Stimulated activated CD8-positive, alpha-beta memory T cell treated with anti-CD3 and anti-CD28 coated beads, Interleukin-2, amount 100 ng/mL, for 48 hours (primary cell): ENCODE results near the gene C2orf42.
"Not testable (repeated sequence)": the region's sequence is repeated elsewhere in the genome, so short reads cannot be mapped to it uniquely, and the experiment has no call there.

ENCODE experiments used
- DNase-seq, 2 donors: peaks; one replicate each; pipeline ENCODE4 v3.0.0-alpha.2; 2020; ENCODE audit warnings: low read depth in 2 of 2

The C2orf42 gene

DNA sequence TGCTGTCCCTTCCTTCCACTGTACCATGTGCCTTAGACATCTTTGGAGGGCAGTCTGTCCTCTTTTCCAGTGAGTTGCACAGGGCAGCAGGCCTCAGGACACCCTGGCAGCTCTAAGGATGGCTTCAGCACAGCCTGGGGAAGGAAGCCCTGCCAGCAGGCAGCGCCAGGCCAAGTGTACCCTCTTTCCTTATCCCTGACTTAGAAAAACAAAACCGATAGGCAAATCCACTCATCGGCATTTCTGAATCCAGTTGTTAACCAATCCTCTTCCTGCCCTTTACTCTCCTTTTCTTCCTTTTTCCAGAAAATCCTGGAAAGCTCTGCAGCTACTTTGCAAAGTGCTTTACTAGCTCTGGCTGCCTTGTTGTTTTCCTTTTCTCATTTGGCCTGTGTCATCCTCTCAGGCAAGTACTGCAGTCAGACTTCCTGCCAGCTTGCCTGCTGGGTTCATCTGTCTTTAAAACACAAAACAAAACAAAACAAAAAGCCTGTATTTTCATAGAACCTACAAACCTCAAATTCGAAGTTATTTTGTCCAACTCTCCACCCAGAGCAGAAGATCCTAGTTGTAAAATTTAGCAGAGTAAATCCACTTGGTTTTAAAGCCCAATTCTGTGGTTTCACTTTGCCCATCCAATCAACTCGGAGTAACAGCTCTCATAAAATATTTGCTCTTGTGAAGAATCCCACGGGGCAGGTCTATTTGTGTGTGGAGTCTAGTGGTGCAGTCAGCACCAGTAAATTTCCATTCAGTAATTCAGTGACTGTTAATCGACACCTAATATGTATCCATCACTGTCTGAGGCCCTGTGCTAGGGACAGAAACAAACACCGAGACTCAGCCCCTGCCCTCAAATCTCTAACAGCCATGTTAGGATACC lies 58.3 kb downstream of the C2orf42 start:
- DNase-seq: no peak

DNA sequence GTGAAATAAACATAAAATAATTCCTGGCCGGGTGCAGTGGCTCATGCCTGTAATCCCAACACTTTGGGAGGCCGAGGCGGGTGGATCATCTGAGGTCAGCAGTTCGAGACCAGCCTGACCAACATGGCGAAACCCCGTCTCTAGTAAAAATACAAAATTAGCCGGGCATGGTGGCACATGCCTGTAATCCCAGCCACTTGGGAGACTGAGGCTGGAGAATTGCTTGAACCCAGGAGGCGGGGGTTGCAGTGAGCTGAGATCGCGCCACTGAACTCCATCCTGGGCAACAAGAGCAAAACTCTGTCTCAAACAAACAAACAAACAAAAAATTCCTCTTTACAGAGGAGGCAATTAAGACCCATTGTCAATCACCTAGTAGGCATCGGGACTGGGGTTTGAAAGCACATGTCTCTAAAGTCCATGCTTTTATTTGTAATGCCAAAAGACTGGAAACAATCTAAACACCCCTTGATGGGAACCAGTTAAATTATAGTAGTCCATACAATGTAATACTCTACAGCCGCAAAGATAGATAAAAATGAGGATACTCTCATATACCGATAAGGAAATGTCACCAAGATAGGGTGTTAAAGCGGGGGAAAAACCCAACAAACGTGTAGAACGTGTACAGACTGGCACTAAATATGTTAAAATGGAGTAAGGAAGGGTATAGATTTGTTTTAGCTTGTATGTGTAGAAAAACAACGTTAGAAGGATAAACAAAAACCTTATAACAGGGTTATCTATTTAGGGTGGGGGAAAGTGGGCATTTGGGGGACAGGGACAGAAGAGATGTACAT lies 59.3 kb downstream of the C2orf42 start:
- not testable (repeated sequence) for DNase-seq

GRCh38 chr2:70128005-70128404 lies 62.8 kb downstream of the C2orf42 start:
- DNase-seq: no peak

- no peak for DNase-seq
Measured at GRCh38 chr2:70126413-70126812, 64.4 kb downstream of the C2orf42 start.

GRCh38 chr2:70125498-70125898 lies 65.3 kb downstream of the C2orf42 start:
- DNase-seq: no peak

- peak in 1 of 2 donors; percentile 43 for DNase-seq
Measured at GRCh38 chr2:70124983-70125480, 65.8 kb downstream of the C2orf42 start.

- DNase-seq: no peak
Measured at GRCh38 chr2:70123829-70124116, 67.0 kb downstream of the C2orf42 start.

GRCh38 chr2:70123051-70123828 lies 67.6 kb downstream of the C2orf42 start:
- DNase-seq: no peak

DNA sequence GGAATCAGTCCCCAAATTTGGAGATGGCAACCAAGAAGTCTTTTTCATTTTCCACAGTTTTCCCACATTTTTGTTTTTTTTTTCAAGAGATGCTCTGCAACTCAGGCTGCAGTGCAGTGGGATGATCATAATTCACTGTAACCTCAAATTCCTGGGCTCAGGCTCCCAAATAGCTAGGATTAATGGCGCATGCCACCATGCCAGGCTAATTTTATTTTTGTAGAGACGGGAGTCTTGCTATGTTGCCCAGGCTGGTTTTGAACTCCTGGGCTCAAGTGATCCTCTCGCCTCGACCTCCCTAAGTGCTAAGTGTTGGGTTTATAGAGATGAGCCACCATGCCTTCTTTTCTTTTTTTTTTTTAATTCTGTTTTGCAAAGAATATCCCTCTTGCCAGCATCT lies 68.3 kb downstream of the C2orf42 start:
- DNase-seq: no peak

DNA sequence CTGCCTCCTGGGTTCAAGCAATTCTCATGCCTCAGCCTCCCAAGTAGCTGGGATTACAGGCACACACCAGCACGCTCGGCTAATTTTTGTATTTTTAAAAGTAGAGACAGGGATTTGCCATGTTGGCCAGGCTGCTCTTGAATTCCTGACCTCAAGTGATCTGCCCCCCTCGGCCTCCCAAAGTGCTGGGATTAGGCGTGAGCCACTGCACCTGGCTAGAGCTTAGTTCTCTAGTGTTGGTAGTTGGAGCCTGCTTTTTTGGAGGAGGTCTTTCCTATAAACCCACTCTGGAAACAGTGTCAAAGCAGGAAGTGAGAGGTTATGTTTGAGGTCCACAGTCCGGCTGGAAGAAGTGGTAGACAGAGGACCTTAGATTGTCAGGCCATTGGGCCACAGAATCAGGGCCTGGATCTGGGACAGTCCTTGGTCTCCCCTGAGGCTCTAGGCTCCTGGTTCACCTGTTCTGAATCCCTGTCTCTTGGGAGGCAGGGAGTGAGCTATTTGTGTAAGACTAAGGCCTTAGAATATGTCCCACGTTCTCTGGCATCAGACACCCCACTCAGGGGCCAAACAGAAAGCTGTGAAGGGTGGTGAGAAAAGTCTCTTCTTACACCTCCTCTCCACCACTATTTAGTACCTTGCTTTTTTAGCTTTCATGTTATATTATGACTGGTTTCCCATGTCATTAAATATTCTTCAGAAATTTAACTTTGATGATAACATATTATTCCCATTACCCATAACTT lies 69.0 kb downstream of the C2orf42 start:
- DNase-seq: no peak

GRCh38 chr2:70118798-70119454 lies 71.9 kb downstream of the C2orf42 start:
- DNase-seq: no peak

DNA sequence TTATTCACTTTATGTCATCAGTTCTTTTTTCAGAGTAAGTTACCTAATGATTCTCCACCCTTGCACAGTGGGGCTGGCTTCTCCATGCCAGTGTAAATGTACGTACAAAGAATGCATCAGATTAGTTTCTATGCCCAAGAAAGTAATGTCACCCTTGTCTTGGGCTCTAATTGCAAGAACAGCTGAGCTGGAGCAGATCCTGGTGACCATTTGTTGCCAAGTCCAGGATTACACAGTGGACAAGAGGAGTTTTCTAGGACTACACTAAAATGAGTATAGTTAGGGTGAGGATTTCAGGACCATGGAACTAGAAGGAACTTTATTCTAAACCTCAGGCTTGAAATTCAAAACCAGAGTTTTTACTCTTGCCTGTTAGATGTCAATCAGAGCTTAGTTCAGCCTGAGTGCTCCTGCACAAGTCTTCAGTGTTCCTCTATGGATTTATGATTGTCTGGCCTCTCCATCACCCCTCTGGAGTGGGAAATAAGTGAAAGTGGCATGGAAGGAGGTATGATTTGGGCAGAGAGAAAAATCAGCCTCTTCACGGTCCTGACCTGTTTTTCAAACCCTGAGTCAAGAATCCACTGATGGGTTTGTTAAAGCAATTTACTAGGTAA lies 73.8 kb downstream of the C2orf42 start:
- no peak for DNase-seq

- no peak for DNase-seq
Measured at GRCh38 chr2:70115646-70116442, 75.0 kb downstream of the C2orf42 start.

- DNase-seq: no peak
Measured at GRCh38 chr2:70113359-70114070, 77.3 kb downstream of the C2orf42 start.

DNA sequence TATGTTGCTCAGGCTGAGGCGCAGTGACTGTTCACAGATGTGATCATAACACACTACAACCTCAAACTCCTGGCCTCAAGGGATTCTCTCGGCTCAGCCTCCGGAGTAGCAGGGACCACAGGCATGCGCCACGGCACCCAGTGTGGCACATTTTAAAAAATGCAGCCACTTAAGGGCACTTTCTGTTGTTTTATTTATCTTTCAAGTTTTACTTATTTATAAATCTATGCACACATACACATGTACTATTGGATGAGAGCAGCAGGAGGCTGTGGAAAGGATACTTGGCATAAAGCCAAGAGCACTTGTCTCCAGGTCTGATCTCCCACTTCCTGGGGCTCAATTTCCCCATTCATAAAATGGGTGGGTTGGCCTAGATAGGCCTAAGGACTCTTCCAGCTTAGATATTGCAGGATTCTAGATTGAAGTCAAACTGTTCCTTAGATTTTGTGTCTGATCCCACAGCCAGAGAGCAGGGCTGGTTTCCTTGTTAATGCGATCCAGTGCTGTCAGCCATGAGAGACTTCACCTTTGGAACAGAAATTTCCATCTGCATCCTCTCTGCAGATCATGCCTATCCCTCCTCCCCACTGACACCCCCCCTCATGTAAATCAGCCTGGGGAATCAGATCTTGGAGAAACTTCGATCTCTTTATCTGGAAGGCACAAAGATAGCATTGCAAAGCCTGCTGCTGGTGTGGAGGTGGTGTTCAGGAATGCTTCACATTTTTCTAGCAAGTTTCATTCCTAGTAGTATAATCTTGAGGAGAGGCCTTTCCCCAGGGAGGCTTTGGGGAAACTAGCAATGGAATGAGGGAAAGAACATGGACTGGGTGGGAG lies 78.8 kb downstream of the C2orf42 start:
- DNase-seq: no peak

GRCh38 chr2:70110397-70110796 lies 80.4 kb downstream of the C2orf42 start:
- not testable (repeated sequence) for DNase-seq

DNA sequence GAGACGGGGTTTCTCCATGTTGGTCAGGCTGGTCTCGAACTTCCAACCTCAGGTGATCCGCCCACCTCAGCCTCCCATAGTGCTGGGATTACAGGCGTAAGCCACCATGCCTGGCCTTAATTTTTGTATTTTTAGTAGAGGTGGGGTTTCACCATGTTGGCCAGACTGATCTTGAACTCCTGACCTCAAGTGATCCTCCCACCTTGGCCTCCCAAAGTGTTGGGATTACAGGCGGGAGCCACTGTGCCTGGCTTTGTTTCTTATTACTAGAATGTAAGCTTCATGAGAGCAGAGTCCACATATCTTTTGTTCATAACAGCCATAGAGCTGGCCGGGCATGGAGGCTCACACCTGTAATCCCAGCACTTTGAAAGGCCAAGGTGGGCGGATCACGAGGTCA lies 84.7 kb downstream of the C2orf42 start:
- not testable (repeated sequence) for DNase-seq
